Transverse colon (tissue), 4 donors: ENCODE results near the gene MYO5B.

ENCODE experiments used
- CTCF ChIP-seq, 5 experiments: fragments of 200-600 bp in 3 of 5; fragments of 450-650 bp in 2 of 5; sonication (generic) in 3 of 5; IDR thresholded peaks; 1 replicate in 2 of 5; 2 replicates in 3 of 5; pipeline ENCODE4 v1.5.1; 2016 to 2017; ENCODE audit warnings: antibody characterized with exemption in 5 of 5, inconsistent platforms in 3 of 5, mild to moderate bottlenecking in 2 of 5, moderate library complexity in 1 of 5
- POLR2AphosphoS5 ChIP-seq, 3 donors: sonication (generic); formaldehyde crosslinking; IDR thresholded peaks; one replicate each; pipeline ENCODE4 v1.6.1; 2016; ENCODE audit warnings: antibody characterized with exemption in 3 of 3

GRCh38 chr18:49788327-49788898 lies 406.5 kb downstream of the MYO5B start:
- TF ChIP-seq CTCF (IDR thresholded peaks at IDR 0.05), result no peak
- no peak for TF ChIP-seq POLR2AphosphoS5 (IDR thresholded peaks at IDR 0.05)
